Caco-2 (cell line): ENCODE results near the gene GPR157. TPM values are rescaled to one million over a fixed set of nuclear protein-coding genes. Genes with fewer than 3 reads are reported as not detected.

ENCODE experiments used
- BruUV-seq: library from RNA; stranded (reverse); fragments of 400-500 nt; replicated peaks from 2 replicates; lab custom pipeline; 2021; lab: Mats Ljungman, UMichigan
- CTCF ChIA-PET: fragments of 300-600 bp; sonication (Branson Sonifier 250); formaldehyde crosslinking; loops from one replicate; lab custom pipeline; 2022; ENCODE audit warnings: antibody characterized with exemption; lab: Charles Lee
- POLR2A ChIA-PET: fragments of 300-600 bp; sonication (Branson Sonifier 250); formaldehyde crosslinking; loops from one replicate; lab custom pipeline; 2022; ENCODE audit warnings: antibody characterized with exemption; lab: Charles Lee
- DNase-seq, 2 experiments: peaks; one replicate each; pipeline versions ENCODE4 v3.0.0 to v3.0.0-alpha.2; 2020 to 2022
- H3K27me3 ChIP-seq: replicated peaks from 2 replicates; pipeline ENCODE4 v1.6.0; 2011; ENCODE audit warnings: low read length; ENCODE audit not compliant: control insufficient read depth, insufficient read depth
- H3K36me3 ChIP-seq: 2 replicates; pipeline ENCODE4 v1.5.1; 2011; ENCODE audit warnings: low read length; ENCODE audit not compliant: control insufficient read depth, insufficient read depth
- H3K4me1 ChIP-seq: fragments of 250-450 bp; sonication (Bioruptor Pico); 2 replicates; pipeline ENCODE4 v1.5.1; 2020; ENCODE audit warnings: mild to moderate bottlenecking
- H3K4me3 ChIP-seq: 2 replicates; pipeline ENCODE4 v1.5.1; 2011; ENCODE audit warnings: low read depth, mild to moderate bottlenecking, control low read depth, low read length
- H3K9me3 ChIP-seq: fragments of 250-450 bp; sonication (Bioruptor Pico); 2 replicates; pipeline ENCODE4 v1.5.1; 2020; ENCODE audit warnings: mild to moderate bottlenecking, moderate library complexity
- H3K27ac Mint-ChIP-seq: one replicate; pipeline ENCODE4 v1.8.0; 2022; ENCODE audit warnings: mixed read lengths; ENCODE audit not compliant: unreplicated experiment
- H3K27me3 Mint-ChIP-seq: one replicate; pipeline ENCODE4 v1.8.0; 2022; ENCODE audit warnings: mixed read lengths; ENCODE audit not compliant: insufficient read depth, unreplicated experiment
- H3K36me3 Mint-ChIP-seq: one replicate; pipeline ENCODE4 v1.8.0; 2022; ENCODE audit warnings: mild to moderate bottlenecking, mixed read lengths; ENCODE audit not compliant: insufficient read depth, unreplicated experiment
- H3K4me1 Mint-ChIP-seq: one replicate; pipeline ENCODE4 v1.8.0; 2022; ENCODE audit warnings: low read depth, mixed read lengths; ENCODE audit not compliant: unreplicated experiment
- H3K4me3 Mint-ChIP-seq: one replicate; pipeline ENCODE4 v1.8.0; 2022; ENCODE audit warnings: mild to moderate bottlenecking, moderate library complexity, mixed read lengths; ENCODE audit not compliant: unreplicated experiment
- H3K9me3 Mint-ChIP-seq: one replicate; pipeline ENCODE4 v1.8.0; 2022; ENCODE audit warnings: mixed read lengths; ENCODE audit not compliant: unreplicated experiment
- CTCF ChIP-seq, 2 experiments: fragments of 200-600 bp in 1 of 2; IDR thresholded peaks; 1 replicate in 1 of 2; 2 replicates in 1 of 2; pipeline versions ENCODE4 v1.5.1 to v1.8.0; 2011 to 2022; ENCODE audit warnings: antibody characterized with exemption in 1 of 2, control low read depth in 1 of 2, inconsistent platforms in 1 of 2, low read depth in 1 of 2, low read length in 1 of 2, mild to moderate bottlenecking in 1 of 2, moderate library complexity in 1 of 2; ENCODE audit not compliant: insufficient read depth in 1 of 2, severe bottlenecking in 1 of 2, unreplicated experiment in 1 of 2
- intact Hi-C: fragments of 100-400 bp; cut with micrococcal nuclease; formaldehyde crosslinking; loops from one replicate; pipeline ENCODE4 v1.10.0; 2022; ENCODE audit not compliant: unreplicated experiment
- total RNA-seq: library from RNA; stranded (reverse); gene quantifications from 2 replicates; pipeline ENCODE4 v1.2.3, GENCODE V29; 2022

Gene GPR157
- total RNA-seq, 1 experiment from 2014 or later = 17.2 TPM

DNA sequence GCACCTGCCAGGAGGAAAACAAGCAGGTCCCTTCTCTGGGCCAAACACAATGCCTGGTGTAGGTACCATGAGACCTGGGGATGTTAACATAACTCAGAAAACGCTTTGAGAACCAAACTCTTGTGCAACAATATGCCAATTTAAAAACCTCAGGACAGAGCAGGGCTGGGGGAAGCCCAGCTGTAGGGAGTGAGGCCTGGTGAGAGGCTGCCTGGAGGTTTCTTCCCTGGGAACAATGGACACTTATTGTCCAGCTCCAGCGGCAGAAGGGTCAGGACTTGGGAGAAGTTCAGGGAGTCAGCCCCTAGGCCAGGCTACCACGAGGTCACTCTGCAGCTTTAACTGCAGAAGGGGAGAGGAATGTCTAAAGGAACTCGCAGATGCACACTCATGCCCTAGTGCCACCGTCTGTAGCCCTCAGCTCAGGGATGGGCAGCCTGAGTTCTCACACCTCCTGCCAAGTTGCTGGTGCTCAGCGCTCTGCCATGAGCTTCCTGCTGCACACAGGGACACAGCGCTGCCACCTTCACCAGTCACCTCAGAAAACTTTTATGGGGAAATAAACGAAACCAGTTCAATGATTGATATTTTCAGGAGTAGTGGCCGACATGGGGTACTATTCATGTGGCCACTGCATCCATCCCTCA is 8.5 kb downstream of the GPR157 start:
- no TSS peak for BruUV-seq
- intact Hi-C loops = no loop called here
- no peak overlapping the region for H3K4me3 ChIP-seq
- Mint-ChIP-seq H3K36me3 (peaks cover 16% of the 10 kb centered on the region), H3K27me3 (no peaks in the 10 kb centered on the region), H3K4me3 (no peak overlapping the region), H3K4me1 (peaks cover 10% of the 10 kb centered on the region), H3K27ac (no peak overlapping the region), H3K9me3 (no peaks in the 10 kb centered on the region)
- CTCF ChIA-PET = no interaction called here
- POLR2A ChIA-PET = no interaction called here
- H3K4me1 ChIP-seq = peaks cover 10% of the 10 kb centered on the region
- DNase-seq = no peak
- H3K36me3 ChIP-seq = no peaks in the 10 kb centered on the region
- no peaks in the 10 kb centered on the region for H3K27me3 ChIP-seq
- TF ChIP-seq CTCF (IDR thresholded peaks at IDR 0.05; ENCODE audit: insufficient read depth in 1 of 2, low read depth in 1 of 2, low read length in 1 of 2, severe bottlenecking in 1 of 2, unreplicated experiment in 1 of 2) = no peak
- H3K9me3 ChIP-seq = no peaks in the 10 kb centered on the region

GRCh38 chr1:9119745-9120144 is 9.2 kb downstream of the GPR157 start:
- DNase-seq = no peak
- H3K27me3 ChIP-seq = no peaks in the 10 kb centered on the region
- no peak overlapping the region for H3K4me3 ChIP-seq
- Mint-ChIP-seq H3K9me3 (no peaks in the 10 kb centered on the region), H3K4me1 (peaks cover 13% of the 10 kb centered on the region), H3K27ac (no peak overlapping the region), H3K27me3 (no peaks in the 10 kb centered on the region), H3K4me3 (no peak overlapping the region), H3K36me3 (peaks cover 16% of the 10 kb centered on the region)
- no TSS peak for BruUV-seq
- POLR2A ChIA-PET = no interaction called here
- peaks cover 17% of the 10 kb centered on the region for H3K4me1 ChIP-seq
- no peak for TF ChIP-seq CTCF (IDR thresholded peaks at IDR 0.05; ENCODE audit: insufficient read depth in 1 of 2, low read depth in 1 of 2, low read length in 1 of 2, severe bottlenecking in 1 of 2, unreplicated experiment in 1 of 2)
- H3K9me3 ChIP-seq = no peaks in the 10 kb centered on the region
- intact Hi-C loops = no loop called here
- no peaks in the 10 kb centered on the region for H3K36me3 ChIP-seq
- CTCF ChIA-PET = no interaction called here

- DNase-seq = no peak
- Histone ChIP-seq H3K9me3 (no peaks in the 10 kb centered on the region), H3K4me1 (peaks cover 27% of the 10 kb centered on the region), H3K4me3 (no peak overlapping the region), H3K36me3 (no peaks in the 10 kb centered on the region), H3K27me3 (no peaks in the 10 kb centered on the region)
- TF ChIP-seq CTCF (IDR thresholded peaks at IDR 0.05; ENCODE audit: insufficient read depth in 1 of 2, low read depth in 1 of 2, low read length in 1 of 2, severe bottlenecking in 1 of 2, unreplicated experiment in 1 of 2) = no peak
- CTCF ChIA-PET = no interaction called here
- Mint-ChIP-seq H3K27ac (no peak overlapping the region), H3K27me3 (no peaks in the 10 kb centered on the region), H3K36me3 (peaks cover 21% of the 10 kb centered on the region), H3K4me1 (peaks cover 21% of the 10 kb centered on the region), H3K4me3 (no peak overlapping the region), H3K9me3 (no peaks in the 10 kb centered on the region)
- intact Hi-C loops = no loop called here
- POLR2A ChIA-PET = no interaction called here
- no TSS peak for BruUV-seq
Measured at GRCh38 chr1:9118186-9118585, 10.7 kb downstream of the GPR157 start.
